Right renal cortex interstitium (tissue), 3 donors: ENCODE results near the gene TENM4. TPM values are rescaled to one million over a fixed set of nuclear protein-coding genes. Genes with fewer than 3 reads are reported as not detected.
"Not testable (repeated sequence)": the region's sequence is repeated elsewhere in the genome, so short reads cannot be mapped to it uniquely, and the experiment has no call there.

Experiments
- DNase-seq, 3 donors: peaks; one replicate each; pipeline ENCODE4 v3.0.0-alpha.2; 2013; ENCODE audit warnings: low read depth in 3 of 3, low spot score in 2 of 3
- polyA plus RNA-seq, 3 donors: library from polyadenylated mRNA; unstranded; fragments of 120-200 nt; gene quantifications; one replicate each; pipeline ENCODE4 v1.2.1, GENCODE V29; 2013; ENCODE audit not compliant: insufficient read length in 3 of 3

The TENM4 gene
- polyA plus RNA-seq, 3 donors, result 20.2 to 22.7 (median 21.1) TPM

GRCh38 chr11:78884761-78885160 is 556.1 kb downstream of the TENM4 start:
- DNase-seq, result no peak

- no peak for DNase-seq
Observed at GRCh38 chr11:78883506-78883905, 557.3 kb downstream of the TENM4 start.

GRCh38 chr11:78879094-78879980 is 561.5 kb downstream of the TENM4 start:
- not testable (repeated sequence) for DNase-seq

GRCh38 chr11:78878631-78879030 is 562.2 kb downstream of the TENM4 start:
- no peak for DNase-seq

GRCh38 chr11:78876676-78877075 is 564.2 kb downstream of the TENM4 start:
- no peak for DNase-seq

GRCh38 chr11:78870655-78871054 is 570.2 kb downstream of the TENM4 start:
- DNase-seq, result no peak

- no peak for DNase-seq
Observed at GRCh38 chr11:78869293-78869692, 571.5 kb downstream of the TENM4 start.

GRCh38 chr11:78868563-78868962 is 572.3 kb downstream of the TENM4 start:
- no peak for DNase-seq

GRCh38 chr11:78860720-78861422 is 580.0 kb downstream of the TENM4 start:
- no peak for DNase-seq

- no peak for DNase-seq
Observed at GRCh38 chr11:78857688-78858087, 583.1 kb downstream of the TENM4 start.

- DNase-seq, result no peak
Observed at GRCh38 chr11:78856211-78856610, 584.6 kb downstream of the TENM4 start.

GRCh38 chr11:78855116-78855515 is 585.7 kb downstream of the TENM4 start:
- DNase-seq, result no peak

GRCh38 chr11:78853521-78853920 is 587.3 kb downstream of the TENM4 start:
- DNase-seq, result no peak

- DNase-seq, result no peak
Observed at GRCh38 chr11:78851878-78852586, 588.8 kb downstream of the TENM4 start.

- no peak for DNase-seq
Observed at GRCh38 chr11:78850078-78850477, 590.8 kb downstream of the TENM4 start.

- DNase-seq, result no peak
Observed at GRCh38 chr11:78846269-78846668, 594.6 kb downstream of the TENM4 start.

GRCh38 chr11:78845496-78845895 is 595.3 kb downstream of the TENM4 start:
- no peak for DNase-seq

GRCh38 chr11:78841456-78842060 is 599.3 kb downstream of the TENM4 start:
- no peak for DNase-seq

- DNase-seq, result no peak
Observed at GRCh38 chr11:78840623-78841022, 600.2 kb downstream of the TENM4 start.

- DNase-seq, result no peak
Observed at GRCh38 chr11:78840200-78840599, 600.6 kb downstream of the TENM4 start.

- no peak for DNase-seq
Observed at GRCh38 chr11:78838417-78838816, 602.4 kb downstream of the TENM4 start.
